GM19468 (cell line): ENCODE results near the gene ATG4B.

Experiments used
- ATAC-seq: cut with Tn5 transposase; IDR thresholded peaks from one replicate; pipeline ENCODE4 v1.9.1; 2021; ENCODE audit warnings: mild to moderate bottlenecking, moderate library complexity, moderate number of reproducible peaks; ENCODE audit not compliant: unreplicated experiment; ENCODE audit errors: extremely low read depth

Gene ATG4B

GRCh38 chr2:241637795-241638660 is 535 bp downstream of the ATG4B start:
- no peak for ATAC-seq

- ATAC-seq, result no peak
These were observed 1.4 kb downstream of the ATG4B start for GRCh38 chr2:241638940-241639339.

GRCh38 chr2:241639385-241639784 is 1.9 kb downstream of the ATG4B start:
- no peak for ATAC-seq

- ATAC-seq, result no peak
These were observed 2.8 kb downstream of the ATG4B start for GRCh38 chr2:241640165-241640795.

- no peak for ATAC-seq
These were observed 4.1 kb downstream of the ATG4B start for GRCh38 chr2:241641631-241642030.

- ATAC-seq, result no peak
These were observed 7.8 kb downstream of the ATG4B start for GRCh38 chr2:241645056-241645914.

GRCh38 chr2:241645915-241646645 is 8.6 kb downstream of the ATG4B start:
- no peak for ATAC-seq

GRCh38 chr2:241648453-241648852 is 11.0 kb downstream of the ATG4B start:
- ATAC-seq, result no peak

GRCh38 chr2:241649404-241649803 is 11.9 kb downstream of the ATG4B start:
- no peak for ATAC-seq

- ATAC-seq, result no peak
These were observed 12.4 kb downstream of the ATG4B start for GRCh38 chr2:241649927-241650326.

- ATAC-seq, result no peak
These were observed 14.6 kb downstream of the ATG4B start for GRCh38 chr2:241652142-241652541.

- no peak for ATAC-seq
These were observed 15.2 kb downstream of the ATG4B start for GRCh38 chr2:241652722-241653121.

- no peak for ATAC-seq
These were observed 15.8 kb downstream of the ATG4B start for GRCh38 chr2:241653210-241653750.

GRCh38 chr2:241654551-241654950 is 17.1 kb downstream of the ATG4B start:
- ATAC-seq, result no peak

- no peak for ATAC-seq
These were observed 18.2 kb downstream of the ATG4B start for GRCh38 chr2:241655516-241656189.

GRCh38 chr2:241656190-241656741 is 18.8 kb downstream of the ATG4B start:
- no peak for ATAC-seq

GRCh38 chr2:241657786-241658254 is 20.3 kb downstream of the ATG4B start:
- no peak for ATAC-seq

- ATAC-seq, result no peak
These were observed 20.8 kb downstream of the ATG4B start for GRCh38 chr2:241658296-241658695.
